ENCODE data around the gene SHE. TPM values are rescaled to one million over a fixed set of nuclear protein-coding genes. Genes with fewer than 3 reads are reported as not detected.
"Not testable (repeated sequence)": the region's sequence is repeated elsewhere in the genome, so short reads cannot be mapped to it uniquely, and the experiment has no call there.

The SHE gene
- total RNA-seq, 4 donors from 2014 or later = 9.0 to 24.6 (median 18.0) TPM

- WGBS, 2 donors = 90 to 92% methylated on average over 9 of the region's 9 CpGs
- peaks cover 0 to 8% (median 0%) of the 10 kb centered on the region in 4 donors for H3K9me3 ChIP-seq
- no peak overlapping the region for H3K27ac ChIP-seq
- no peaks in the 10 kb centered on the region for H3K27me3 ChIP-seq
- DNase-seq (ENCODE audit: low spot score in 2 of 2) = no peak
- TF ChIP-seq CTCF (IDR thresholded peaks at IDR 0.05) = no peak
- TF ChIP-seq EP300 (IDR thresholded peaks at IDR 0.05) = no peak
- TF ChIP-seq POLR2A (IDR thresholded peaks at IDR 0.05) = no peak
- H3K4me1 ChIP-seq = no peaks in the 10 kb centered on the region
- peaks cover 0 to 3% (median 0%) of the 10 kb centered on the region in 3 donors for H3K36me3 ChIP-seq
- no peak overlapping the region for H3K4me3 ChIP-seq
Measured at GRCh38 chr1:154539486-154540483, 37.6 kb upstream of the SHE start.

GRCh38 chr1:154536570-154536969 is 34.4 kb upstream of the SHE start:
- Histone ChIP-seq H3K4me1 (no peaks in the 10 kb centered on the region), H3K27me3 (no peaks in the 10 kb centered on the region), H3K27ac (no peak overlapping the region), H3K9me3 (peaks cover 0 to 8% (median 0%) of the 10 kb centered on the region in 4 donors), H3K4me3 (no peak overlapping the region), H3K36me3 (peaks cover 0 to 3% (median 0%) of the 10 kb centered on the region in 3 donors)
- TF ChIP-seq EP300 (IDR thresholded peaks at IDR 0.05) (no peak), POLR2A (IDR thresholded peaks at IDR 0.05) (no peak), CTCF (IDR thresholded peaks at IDR 0.05) (no peak)
- no peak for DNase-seq (ENCODE audit: low spot score in 2 of 2)
- 69 to 84% methylated on average over 7 of the region's 7 CpGs for WGBS, 2 donors

- 57 to 61% methylated on average over 11 of the region's 11 CpGs for WGBS, 2 donors
- Histone ChIP-seq H3K27me3 (no peaks in the 10 kb centered on the region), H3K27ac (no peak overlapping the region), H3K9me3 (peaks cover 0 to 8% (median 0%) of the 10 kb centered on the region in 4 donors), H3K36me3 (peaks cover 0 to 3% (median 0%) of the 10 kb centered on the region in 3 donors), H3K4me1 (no peaks in the 10 kb centered on the region), H3K4me3 (no peak overlapping the region)
- no peak for TF ChIP-seq EP300 (IDR thresholded peaks at IDR 0.05)
- TF ChIP-seq CTCF (IDR thresholded peaks at IDR 0.05) = peak in 1 of 5 experiments; percentile 22
- TF ChIP-seq POLR2A (IDR thresholded peaks at IDR 0.05) = no peak
- DNase-seq (ENCODE audit: low spot score in 2 of 2) = no peak
Measured at GRCh38 chr1:154533952-154534844, 32.0 kb upstream of the SHE start.

GRCh38 chr1:154531950-154532349 is 29.7 kb upstream of the SHE start:
- not testable (repeated sequence) for H3K4me3 ChIP-seq; H3K27me3 ChIP-seq; H3K4me1 ChIP-seq; H3K9me3 ChIP-seq; H3K27ac ChIP-seq; H3K36me3 ChIP-seq; DNase-seq (ENCODE audit: low spot score in 2 of 2)
- WGBS, 2 donors = 97% methylated on average over 7 to 13 of the region's 13 CpGs

- Histone ChIP-seq H3K4me1 (no peaks in the 10 kb centered on the region), H3K27me3 (no peaks in the 10 kb centered on the region), H3K4me3 (no peak overlapping the region), H3K36me3 (no peaks in the 10 kb centered on the region), H3K9me3 (no peaks in the 10 kb centered on the region), H3K27ac (no peak overlapping the region)
- DNase-seq (ENCODE audit: low spot score in 2 of 2) = no peak
- WGBS, 2 donors = 93% methylated on average over 6 of the region's 6 CpGs
- TF ChIP-seq EP300 (IDR thresholded peaks at IDR 0.05) = no peak
- TF ChIP-seq CTCF (IDR thresholded peaks at IDR 0.05) = no peak
- TF ChIP-seq POLR2A (IDR thresholded peaks at IDR 0.05) = no peak
Measured at GRCh38 chr1:154529308-154529707, 27.1 kb upstream of the SHE start.
